HG03095 (cell line): Measurements from ENCODE around the gene KRTAP4-6.
"Not testable (repeated sequence)": the region's sequence is repeated elsewhere in the genome, so short reads cannot be mapped to it uniquely, and the experiment has no call there.

Source experiments
- ATAC-seq: cut with Tn5 transposase; IDR thresholded peaks from one replicate; pipeline ENCODE4 v1.9.1; 2021; ENCODE audit warnings: moderate library complexity; ENCODE audit not compliant: unreplicated experiment

The KRTAP4-6 gene

GRCh38 chr17:41147531-41148204, 7.3 kb upstream of the KRTAP4-6 start:
- ATAC-seq, result no peak

GRCh38 chr17:41145261-41145660, 4.9 kb upstream of the KRTAP4-6 start:
- ATAC-seq, result no peak

- ATAC-seq, result no peak
Measured at GRCh38 chr17:41144846-41145245, 4.5 kb upstream of the KRTAP4-6 start.

- ATAC-seq, result no peak
Measured at GRCh38 chr17:41141361-41141760, 1.0 kb upstream of the KRTAP4-6 start.

- ATAC-seq, result not testable (repeated sequence)
Measured at GRCh38 chr17:41139865-41140264, 479 bp downstream of the KRTAP4-6 start.

- ATAC-seq, result no peak
Measured at GRCh38 chr17:41133880-41134735, 6.2 kb downstream of the KRTAP4-6 start.

GRCh38 chr17:41131979-41132378, 8.4 kb downstream of the KRTAP4-6 start:
- no peak for ATAC-seq

DNA sequence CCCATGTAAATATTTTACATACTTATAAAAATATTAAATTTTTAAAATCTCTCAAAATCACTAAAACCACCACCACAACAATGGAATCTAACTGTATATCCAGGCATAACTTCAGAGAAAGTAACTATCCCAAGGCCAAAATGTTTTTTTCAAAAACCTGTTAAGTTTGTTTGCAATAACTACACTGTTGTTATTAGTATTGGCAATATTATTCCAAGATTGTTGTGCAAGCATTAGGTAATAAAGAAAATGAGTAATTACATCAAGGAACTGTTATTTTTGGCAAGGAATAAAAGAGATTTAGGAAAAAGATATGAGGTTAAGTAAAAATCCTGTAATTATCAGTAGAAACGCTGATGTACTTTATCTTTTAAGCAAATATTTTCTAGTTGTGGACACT, 13.0 kb downstream of the KRTAP4-6 start:
- no peak for ATAC-seq

DNA sequence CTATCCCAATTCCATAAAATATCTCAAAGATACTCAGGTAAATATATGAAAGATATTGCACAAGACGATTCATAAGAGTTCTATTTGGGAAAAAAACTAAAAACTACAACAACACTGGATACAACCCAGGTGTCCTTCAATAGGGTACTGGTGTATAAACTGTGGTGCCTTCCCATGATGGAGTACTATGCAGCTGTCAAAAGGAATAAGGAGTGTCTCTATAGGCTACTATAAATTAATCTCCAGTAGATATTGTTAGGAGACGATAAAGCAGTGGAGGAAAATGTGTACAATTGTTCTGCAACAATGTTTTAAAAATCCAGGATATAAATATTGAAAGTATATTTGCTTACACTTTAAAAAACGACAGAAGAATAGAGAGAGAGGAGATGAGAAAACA, 13.9 kb downstream of the KRTAP4-6 start:
- no peak for ATAC-seq

DNA sequence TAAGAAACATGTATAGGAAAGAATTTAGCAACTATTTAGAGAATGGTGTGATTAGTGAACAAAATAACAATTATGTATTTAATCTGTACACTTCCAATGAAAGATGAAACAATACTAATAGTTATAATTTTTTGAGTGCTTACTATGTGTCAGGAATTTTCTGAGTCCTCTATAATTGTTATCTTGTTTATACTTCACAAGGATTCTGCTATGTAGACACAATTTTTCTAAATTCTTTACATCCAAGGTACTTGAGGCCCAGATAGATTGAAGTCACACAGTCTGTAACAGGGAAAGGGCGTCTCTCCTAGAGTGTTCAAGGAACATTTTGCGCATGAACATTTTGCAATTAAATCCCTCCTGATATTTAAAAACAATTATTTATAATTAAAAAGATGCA, 15.3 kb downstream of the KRTAP4-6 start:
- no peak for ATAC-seq

GRCh38 chr17:41123991-41124371, 16.4 kb downstream of the KRTAP4-6 start, which contains the start of gene KRTAP4-12:
Gene KRTAP4-12, minus strand, starts transcription at chr17:41124182. Its CDS starts 60 bp downstream, at chr17:41124122.
- ATAC-seq, result not testable (repeated sequence)

- not testable (repeated sequence) for ATAC-seq
Measured at GRCh38 chr17:41123292-41123990, 16.9 kb downstream of the KRTAP4-6 start.

GRCh38 chr17:41121742-41122141, 18.6 kb downstream of the KRTAP4-6 start:
- ATAC-seq, result no peak

- ATAC-seq, result not testable (repeated sequence)
Measured at GRCh38 chr17:41119696-41120690, 20.4 kb downstream of the KRTAP4-6 start.

- ATAC-seq, result no peak
Measured at GRCh38 chr17:41118721-41119120, 21.6 kb downstream of the KRTAP4-6 start.

- not testable (repeated sequence) for ATAC-seq
Measured at GRCh38 chr17:41117846-41118386, 22.4 kb downstream of the KRTAP4-6 start, which contains the start of gene KRTAP4-11. Gene KRTAP4-11, minus strand, starts transcription at chr17:41118373. Its CDS starts 58 bp downstream, at chr17:41118315.

- no peak for ATAC-seq
Measured at GRCh38 chr17:41116297-41116696, 24.0 kb downstream of the KRTAP4-6 start.

DNA sequence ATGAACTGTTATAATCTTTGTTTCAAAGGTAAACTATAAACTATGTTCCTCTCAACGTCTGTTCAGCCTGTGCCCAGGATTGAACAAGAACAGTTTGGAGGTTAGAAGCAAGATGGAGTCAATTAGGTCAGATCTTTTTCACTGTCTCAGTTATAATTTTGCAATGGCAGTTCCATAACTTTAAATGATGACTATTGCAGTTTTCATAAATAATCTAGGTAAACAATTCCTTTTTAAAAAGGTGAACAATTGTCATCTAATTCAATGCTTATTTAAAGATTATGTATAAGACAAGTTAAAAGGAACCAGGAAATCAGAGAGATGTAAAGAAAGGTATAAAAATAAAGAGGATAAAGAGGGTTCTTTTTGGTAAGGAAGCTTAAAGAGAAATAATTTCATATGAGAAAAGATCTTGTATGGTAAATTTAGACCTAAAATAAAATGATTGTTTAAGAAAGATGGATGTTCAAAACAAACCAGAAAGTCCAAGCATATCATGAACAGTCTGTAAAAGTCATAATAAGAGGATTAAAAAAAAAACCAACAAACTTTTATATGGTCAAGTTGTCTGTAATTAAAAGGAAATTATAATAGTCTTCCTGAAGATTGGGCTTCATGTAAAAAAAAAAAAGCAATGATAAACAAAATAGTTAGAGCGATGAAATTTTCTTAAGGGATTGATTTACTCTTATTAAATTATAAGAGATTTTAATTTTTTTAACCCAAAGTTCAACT, 29.0 kb downstream of the KRTAP4-6 start:
- ATAC-seq, result no peak

- not testable (repeated sequence) for ATAC-seq
Measured at GRCh38 chr17:41108728-41109386, 31.5 kb downstream of the KRTAP4-6 start.
